GM12801 (cell line): ENCODE results near the gene STC2.

Source experiments
- CTCF ChIP-seq: IDR thresholded peaks from one replicate; pipeline ENCODE4 v1.5.1; 2011; ENCODE audit warnings: control low read depth; ENCODE audit not compliant: insufficient read length; ENCODE audit errors: extremely low read depth

STC2 gene

GRCh38 chr5:173326501-173326960, 1.7 kb downstream of the STC2 start:
- no peak for TF ChIP-seq CTCF

GRCh38 chr5:173325091-173325698, 3.0 kb downstream of the STC2 start:
- TF ChIP-seq CTCF: no peak

GRCh38 chr5:173324115-173325001, 3.9 kb downstream of the STC2 start:
- TF ChIP-seq CTCF: no peak

- TF ChIP-seq CTCF: no peak
Observed at GRCh38 chr5:173323799-173324114, 4.5 kb downstream of the STC2 start.

- no peak for TF ChIP-seq CTCF
Observed at GRCh38 chr5:173323106-173323798, 5.0 kb downstream of the STC2 start.

- TF ChIP-seq CTCF: no peak
Observed at GRCh38 chr5:173321886-173322285, 6.3 kb downstream of the STC2 start.

GRCh38 chr5:173320259-173320658, 8.0 kb downstream of the STC2 start:
- TF ChIP-seq CTCF: no peak
